Liver (tissue), 9 donors: Measurements from ENCODE around the gene TMEM40. TPM values are rescaled to one million over a fixed set of nuclear protein-coding genes. Genes with fewer than 3 reads are reported as not detected.

ENCODE experiments used
- DNase-seq: peaks from one replicate; pipeline ENCODE4 v3.0.0-alpha.2; 2017; ENCODE audit warnings: low spot score
- H3K27ac ChIP-seq, 2 donors: one replicate each; pipeline ENCODE4 v1.7.0; 2013; ENCODE audit warnings: inconsistent platforms in 2 of 2, low read length in 2 of 2, control low read depth in 1 of 2, low read depth in 1 of 2, mild to moderate bottlenecking in 1 of 2
- H3K27me3 ChIP-seq, 4 donors: one replicate each; pipeline versions ENCODE4 v1.6.1 to v1.7.0; 2013; ENCODE audit warnings: low read length in 3 of 4, inconsistent platforms in 1 of 4, mild to moderate bottlenecking in 1 of 4, moderate library complexity in 1 of 4; ENCODE audit not compliant: control insufficient read depth in 4 of 4, insufficient read depth in 4 of 4
- H3K36me3 ChIP-seq, 4 donors: one replicate each; pipeline versions ENCODE4 v1.6.1 to v1.7.0; 2013; ENCODE audit warnings: low read length in 3 of 4, mild to moderate bottlenecking in 3 of 4, low read depth in 1 of 4, moderate library complexity in 1 of 4; ENCODE audit not compliant: control insufficient read depth in 4 of 4, insufficient read depth in 3 of 4
- H3K4me1 ChIP-seq, 4 donors: one replicate each; pipeline versions ENCODE4 v1.6.1 to v1.7.0; 2013; ENCODE audit warnings: low read length in 3 of 4, mild to moderate bottlenecking in 3 of 4, moderate library complexity in 1 of 4; ENCODE audit not compliant: control insufficient read depth in 4 of 4, insufficient read depth in 4 of 4
- H3K4me3 ChIP-seq, 3 donors: one replicate each; pipeline versions ENCODE4 v1.6.1 to v1.7.0; 2013; ENCODE audit warnings: low read length in 3 of 3, control low read depth in 1 of 3, low read depth in 1 of 3, mild to moderate bottlenecking in 1 of 3
- H3K9ac ChIP-seq, 2 donors: one replicate each; pipeline ENCODE4 v1.7.0; 2013; ENCODE audit warnings: low read length in 2 of 2, mild to moderate bottlenecking in 2 of 2, moderate library complexity in 2 of 2, control low read depth in 1 of 2, low read depth in 1 of 2
- H3K9me3 ChIP-seq, 4 donors: one replicate each; pipeline versions ENCODE4 v1.6.1 to v1.7.0; 2013; ENCODE audit warnings: low read length in 3 of 4; ENCODE audit not compliant: control insufficient read depth in 4 of 4
- ATF3 ChIP-seq: IDR thresholded peaks from 2 replicates; pipeline ENCODE4 v1.6.1; 2016; ENCODE audit warnings: antibody characterized with exemption
- EGR1 ChIP-seq, 2 donors: IDR thresholded peaks; 2 replicates each; pipeline ENCODE4 v1.6.1; 2016 to 2018; ENCODE audit warnings: antibody characterized with exemption in 2 of 2, low read depth in 2 of 2
- FOXA1 ChIP-seq: IDR thresholded peaks from 2 replicates; pipeline ENCODE4 v1.6.1; 2016; ENCODE audit warnings: antibody characterized with exemption
- FOXA2 ChIP-seq: IDR thresholded peaks from 2 replicates; pipeline ENCODE4 v1.6.1; 2016; ENCODE audit warnings: antibody characterized with exemption
- GABPA ChIP-seq, 2 donors: IDR thresholded peaks in 1 of 2; conservative IDR thresholded peaks in 1 of 2; 2 replicates each; pipeline ENCODE4 v1.6.1; 2016; ENCODE audit warnings: antibody characterized with exemption in 2 of 2, mild to moderate bottlenecking in 1 of 2, moderate library complexity in 1 of 2
- HNF4A ChIP-seq, 2 donors: conservative IDR thresholded peaks; 2 replicates each; pipeline ENCODE4 v1.6.1; 2016; ENCODE audit warnings: antibody characterized with exemption in 2 of 2, mild to moderate bottlenecking in 2 of 2
- HNF4G ChIP-seq: IDR thresholded peaks from 2 replicates; pipeline ENCODE4 v1.6.1; 2016; ENCODE audit warnings: antibody characterized with exemption
- JUND ChIP-seq, 2 donors: IDR thresholded peaks; 2 replicates each; pipeline ENCODE4 v1.6.1; 2016; ENCODE audit warnings: antibody characterized with exemption in 2 of 2
- MAX ChIP-seq: IDR thresholded peaks from 2 replicates; pipeline ENCODE4 v1.6.1; 2016; ENCODE audit warnings: antibody characterized with exemption
- NR2F2 ChIP-seq: IDR thresholded peaks from 2 replicates; pipeline ENCODE4 v1.6.1; 2016; ENCODE audit warnings: antibody characterized with exemption
- RAD21 ChIP-seq, 2 donors: IDR thresholded peaks; 2 replicates each; pipeline ENCODE4 v1.6.1; 2016; ENCODE audit warnings: antibody characterized with exemption in 2 of 2, mild to moderate bottlenecking in 2 of 2
- RXRA ChIP-seq, 2 donors: IDR thresholded peaks; 2 replicates each; pipeline ENCODE4 v1.6.1; 2017 to 2018; ENCODE audit warnings: antibody characterized with exemption in 2 of 2, mild to moderate bottlenecking in 1 of 2
- SP1 ChIP-seq: IDR thresholded peaks from 2 replicates; pipeline ENCODE4 v1.6.1; 2018; ENCODE audit warnings: antibody characterized with exemption, mild to moderate bottlenecking
- TAF1 ChIP-seq: conservative IDR thresholded peaks from 2 replicates; pipeline ENCODE4 v1.6.1; 2016; ENCODE audit warnings: antibody characterized with exemption, mild to moderate bottlenecking
- YY1 ChIP-seq: IDR thresholded peaks from 2 replicates; pipeline ENCODE4 v1.6.1; 2016; ENCODE audit warnings: antibody characterized with exemption, mild to moderate bottlenecking
- ZBTB33 ChIP-seq: IDR thresholded peaks from 2 replicates; pipeline ENCODE4 v1.6.1; 2016; ENCODE audit warnings: antibody characterized with exemption
- WGBS: extraction: QIAGEN DNeasy Blood & Tissue Kit; methylation state at CpG from one replicate; pipeline ENCODE4 v1.1.7; 2013; 5-methylcytosine and 5-hydroxymethylcytosine counted together
- polyA plus RNA-seq, 2 donors: library from polyadenylated mRNA; stranded (reverse) in 1 of 2; unstranded in 1 of 2; fragments of 200-250 nt in 1 of 2; fragments of >200 nt in 1 of 2; fragmentation: Nextera tagmentation in 1 of 2; extraction: Ambion mirVana in 1 of 2; gene quantifications; one replicate each; pipeline versions ENCODE4 v1.2.1 to v1.2.3, GENCODE V29; 2013 to 2015
- total RNA-seq, 2 donors: library from RNA; depleted of rRNA; stranded (reverse); fragments of >200 nt; gene quantifications; one replicate each; pipeline ENCODE4 v1.2.3, GENCODE V29; 2014
- TF ChIP-seq, protein P1 (sequence below): fragments of 150-350 bp; IDR thresholded peaks from 2 replicates; pipeline ENCODE4 v1.5.1; 2017; ENCODE audit warnings: improper control_type of control experiment, low read depth, low read length; ENCODE audit not compliant: missing input control
- TF ChIP-seq, protein P2 (sequence below): IDR thresholded peaks from 2 replicates; pipeline ENCODE4 v1.6.1; 2016; ENCODE audit warnings: antibody characterized with exemption, mild to moderate bottlenecking
- donor health status: healthy.
- donor health status: healthy.
- donor health status: healthy.
- donor health status: healthy.
- donor health status: healthy.

Gene TMEM40
- total and polyA plus RNA-seq, 4 donors = 0.57 to 0.79 TPM; not detected in 2

DNA sequence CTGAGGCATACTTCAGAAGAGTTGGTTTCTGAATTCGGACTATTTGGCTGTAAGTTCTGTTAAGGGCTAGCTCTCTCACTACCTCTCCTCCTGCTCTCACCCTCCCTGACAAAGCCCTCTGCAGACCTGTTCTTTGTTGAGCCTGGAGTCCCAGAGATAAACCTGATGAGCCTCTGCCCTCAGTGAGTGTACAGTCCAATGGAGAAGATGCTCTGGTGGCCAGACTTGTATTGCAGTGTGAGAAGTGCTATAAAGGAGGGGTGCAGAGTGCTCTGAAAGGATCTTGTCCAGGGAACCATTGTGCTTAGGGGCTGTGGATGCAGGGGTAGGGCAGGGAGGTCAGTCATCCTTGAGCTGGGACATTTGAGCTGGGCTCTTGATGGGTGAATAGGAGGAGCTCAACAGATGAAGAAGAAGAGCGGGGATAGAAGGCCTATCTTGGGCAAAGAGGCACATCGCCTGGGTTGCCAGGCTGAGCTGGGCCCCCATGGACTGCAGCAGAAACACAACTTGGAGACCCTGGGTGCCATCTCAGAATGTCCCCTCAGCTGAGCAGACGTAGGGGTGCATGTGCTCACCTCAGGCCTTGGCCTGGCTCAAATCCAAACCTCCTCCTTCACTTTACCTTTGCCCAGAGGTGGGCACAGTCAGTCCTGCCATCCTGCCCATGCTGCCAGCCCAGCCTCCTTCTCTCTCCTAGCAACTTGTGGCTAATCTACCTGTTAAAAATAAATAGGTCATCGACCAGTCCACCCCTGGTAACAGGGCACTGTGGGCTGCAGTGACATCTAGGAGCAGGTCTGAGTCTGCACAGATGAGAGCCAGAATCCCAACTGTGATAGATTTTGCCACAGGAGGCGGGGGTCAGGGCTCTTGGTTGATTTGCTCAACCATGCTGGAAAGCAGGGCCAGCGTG is 40.7 kb upstream of the TMEM40 start:
- Histone ChIP-seq H3K9me3 (no peaks in the 10 kb centered on the region), H3K36me3 (peaks cover 0 to 2% (median 0%) of the 10 kb centered on the region in 4 donors), H3K4me3 (no peak overlapping the region), H3K27ac (peak overlapping the region; percentile 18 to 36), H3K9ac (no peak overlapping the region), H3K27me3 (no peaks in the 10 kb centered on the region), H3K4me1 (peaks cover 8 to 24% (median 17%) of the 10 kb centered on the region in 4 donors)
- no peak for DNase-seq
- WGBS = 66% methylated on average over 7 of the region's 7 CpGs
- TF ChIP-seq ZBTB33 = no peak
- no peak for TF ChIP-seq TAF1
- peak; percentile 46 to 67 for TF ChIP-seq HNF4A (conservative IDR thresholded peaks at IDR 0.05)
- TF ChIP-seq RAD21 (IDR thresholded peaks at IDR 0.05) = peak; percentile 62 to 68
- TF ChIP-seq, protein P1, sequence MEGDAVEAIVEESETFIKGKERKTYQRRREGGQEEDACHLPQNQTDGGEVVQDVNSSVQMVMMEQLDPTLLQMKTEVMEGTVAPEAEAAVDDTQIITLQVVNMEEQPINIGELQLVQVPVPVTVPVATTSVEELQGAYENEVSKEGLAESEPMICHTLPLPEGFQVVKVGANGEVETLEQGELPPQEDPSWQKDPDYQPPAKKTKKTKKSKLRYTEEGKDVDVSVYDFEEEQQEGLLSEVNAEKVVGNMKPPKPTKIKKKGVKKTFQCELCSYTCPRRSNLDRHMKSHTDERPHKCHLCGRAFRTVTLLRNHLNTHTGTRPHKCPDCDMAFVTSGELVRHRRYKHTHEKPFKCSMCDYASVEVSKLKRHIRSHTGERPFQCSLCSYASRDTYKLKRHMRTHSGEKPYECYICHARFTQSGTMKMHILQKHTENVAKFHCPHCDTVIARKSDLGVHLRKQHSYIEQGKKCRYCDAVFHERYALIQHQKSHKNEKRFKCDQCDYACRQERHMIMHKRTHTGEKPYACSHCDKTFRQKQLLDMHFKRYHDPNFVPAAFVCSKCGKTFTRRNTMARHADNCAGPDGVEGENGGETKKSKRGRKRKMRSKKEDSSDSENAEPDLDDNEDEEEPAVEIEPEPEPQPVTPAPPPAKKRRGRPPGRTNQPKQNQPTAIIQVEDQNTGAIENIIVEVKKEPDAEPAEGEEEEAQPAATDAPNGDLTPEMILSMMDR = no peak
- no peak for TF ChIP-seq HNF4G
- TF ChIP-seq NR2F2 = no peak
- TF ChIP-seq ATF3 = no peak
- TF ChIP-seq, protein P2, sequence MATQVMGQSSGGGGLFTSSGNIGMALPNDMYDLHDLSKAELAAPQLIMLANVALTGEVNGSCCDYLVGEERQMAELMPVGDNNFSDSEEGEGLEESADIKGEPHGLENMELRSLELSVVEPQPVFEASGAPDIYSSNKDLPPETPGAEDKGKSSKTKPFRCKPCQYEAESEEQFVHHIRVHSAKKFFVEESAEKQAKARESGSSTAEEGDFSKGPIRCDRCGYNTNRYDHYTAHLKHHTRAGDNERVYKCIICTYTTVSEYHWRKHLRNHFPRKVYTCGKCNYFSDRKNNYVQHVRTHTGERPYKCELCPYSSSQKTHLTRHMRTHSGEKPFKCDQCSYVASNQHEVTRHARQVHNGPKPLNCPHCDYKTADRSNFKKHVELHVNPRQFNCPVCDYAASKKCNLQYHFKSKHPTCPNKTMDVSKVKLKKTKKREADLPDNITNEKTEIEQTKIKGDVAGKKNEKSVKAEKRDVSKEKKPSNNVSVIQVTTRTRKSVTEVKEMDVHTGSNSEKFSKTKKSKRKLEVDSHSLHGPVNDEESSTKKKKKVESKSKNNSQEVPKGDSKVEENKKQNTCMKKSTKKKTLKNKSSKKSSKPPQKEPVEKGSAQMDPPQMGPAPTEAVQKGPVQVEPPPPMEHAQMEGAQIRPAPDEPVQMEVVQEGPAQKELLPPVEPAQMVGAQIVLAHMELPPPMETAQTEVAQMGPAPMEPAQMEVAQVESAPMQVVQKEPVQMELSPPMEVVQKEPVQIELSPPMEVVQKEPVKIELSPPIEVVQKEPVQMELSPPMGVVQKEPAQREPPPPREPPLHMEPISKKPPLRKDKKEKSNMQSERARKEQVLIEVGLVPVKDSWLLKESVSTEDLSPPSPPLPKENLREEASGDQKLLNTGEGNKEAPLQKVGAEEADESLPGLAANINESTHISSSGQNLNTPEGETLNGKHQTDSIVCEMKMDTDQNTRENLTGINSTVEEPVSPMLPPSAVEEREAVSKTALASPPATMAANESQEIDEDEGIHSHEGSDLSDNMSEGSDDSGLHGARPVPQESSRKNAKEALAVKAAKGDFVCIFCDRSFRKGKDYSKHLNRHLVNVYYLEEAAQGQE = peak; percentile 44
- TF ChIP-seq YY1 = peak; percentile 52
- no peak for TF ChIP-seq FOXA2
- TF ChIP-seq JUND (IDR thresholded peaks at IDR 0.05) = peak in 1 of 2 donors; percentile 12
- TF ChIP-seq EGR1 (IDR thresholded peaks at IDR 0.05; ENCODE audit: low read depth in 2 of 2) = no peak
- peak; percentile 62 for TF ChIP-seq SP1
- no peak for TF ChIP-seq GABPA (IDR thresholded peaks at IDR 0.05 in 1 of 2, conservative IDR thresholded peaks at IDR 0.05 in 1 of 2)
- TF ChIP-seq FOXA1 = peak; percentile 22
- peak; percentile 43 to 72 for TF ChIP-seq RXRA (IDR thresholded peaks at IDR 0.05)
- TF ChIP-seq MAX = no peak
